Right hindlimb (tissue), 1 donor: ENCODE data around the gene CCDC7.
"Not testable (repeated sequence)": the region's sequence is repeated elsewhere in the genome, so short reads cannot be mapped to it uniquely, and the experiment has no call there.

ENCODE experiments used
- DNase-seq: peaks from one replicate; pipeline ENCODE4 v3.0.0-alpha.2; 2018

CCDC7 gene

GRCh38 chr10:32459051-32459698 is 13.2 kb downstream of the CCDC7 start:
- DNase-seq: no peak

GRCh38 chr10:32461203-32461602 is 15.3 kb downstream of the CCDC7 start:
- DNase-seq: no peak

GRCh38 chr10:32471232-32471631 is 25.3 kb downstream of the CCDC7 start:
- no peak for DNase-seq

GRCh38 chr10:32477499-32477898 is 31.6 kb downstream of the CCDC7 start:
- no peak for DNase-seq

- no peak for DNase-seq
These were observed 35.7 kb downstream of the CCDC7 start for GRCh38 chr10:32481606-32482005.

- DNase-seq: not testable (repeated sequence)
These were observed 37.1 kb downstream of the CCDC7 start for GRCh38 chr10:32483019-32483502.

GRCh38 chr10:32488038-32488437 is 42.1 kb downstream of the CCDC7 start:
- DNase-seq: not testable (repeated sequence)

GRCh38 chr10:32489158-32489557 is 43.2 kb downstream of the CCDC7 start:
- DNase-seq: no peak

- no peak for DNase-seq
These were observed 44.0 kb downstream of the CCDC7 start for GRCh38 chr10:32489901-32490300.

GRCh38 chr10:32494562-32494961 is 48.6 kb downstream of the CCDC7 start:
- not testable (repeated sequence) for DNase-seq

GRCh38 chr10:32500136-32500535 is 54.2 kb downstream of the CCDC7 start:
- not testable (repeated sequence) for DNase-seq

GRCh38 chr10:32501906-32502305 is 56.0 kb downstream of the CCDC7 start:
- DNase-seq: no peak

GRCh38 chr10:32505762-32506420 is 60.0 kb downstream of the CCDC7 start:
- DNase-seq: not testable (repeated sequence)

GRCh38 chr10:32511599-32511998 is 65.7 kb downstream of the CCDC7 start:
- DNase-seq: no peak

GRCh38 chr10:32516567-32517495 is 70.9 kb downstream of the CCDC7 start:
- DNase-seq: no peak

- DNase-seq: no peak
These were observed 84.3 kb downstream of the CCDC7 start for GRCh38 chr10:32530231-32530630.

GRCh38 chr10:32538256-32538655 is 92.3 kb downstream of the CCDC7 start:
- DNase-seq: no peak

- no peak for DNase-seq
These were observed 94.9 kb downstream of the CCDC7 start for GRCh38 chr10:32540691-32541470.

GRCh38 chr10:32548208-32548607 is 102.3 kb downstream of the CCDC7 start:
- no peak for DNase-seq

GRCh38 chr10:32556783-32557395 is 110.9 kb downstream of the CCDC7 start:
- DNase-seq: no peak

GRCh38 chr10:32562695-32563094 is 116.8 kb downstream of the CCDC7 start:
- DNase-seq: not testable (repeated sequence)

GRCh38 chr10:32577448-32577847 is 131.5 kb downstream of the CCDC7 start:
- no peak for DNase-seq
